ENCODE data around the gene CDK8. TPM values are rescaled to one million over a fixed set of nuclear protein-coding genes. Genes with fewer than 3 reads are reported as not detected.

CDK8 gene
- total RNA-seq, 1 donor from 2014 or later: 11.1 TPM

DNA sequence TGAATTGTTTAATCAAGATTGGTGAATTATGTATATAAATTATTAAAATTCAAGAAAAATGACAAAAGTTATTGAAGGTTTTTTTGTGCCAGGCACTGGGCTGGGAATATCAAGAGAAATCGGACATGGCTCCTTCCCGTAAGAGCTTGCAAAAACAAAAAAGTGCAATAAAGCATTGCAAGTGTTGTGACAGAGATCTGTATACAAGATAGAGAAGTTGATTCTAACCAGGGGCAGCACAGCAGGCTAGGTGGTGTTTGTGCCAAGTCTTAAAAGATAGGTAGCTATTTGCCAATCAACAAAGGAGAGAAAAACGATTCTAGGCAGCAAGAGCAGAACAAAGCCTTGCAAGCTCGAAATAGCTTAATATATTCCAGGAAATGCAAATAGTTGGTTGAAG is 179.8 kb downstream of the CDK8 start:
- Histone ChIP-seq H3K4me1 (peaks cover 2% of the 10 kb centered on the region), H3K9me3 (replicated peaks) (peaks cover 42% of the 10 kb centered on the region), H3K4me3 (no peak overlapping the region), H3K27ac (replicated peaks) (no peak overlapping the region), H3K36me3 (no peaks in the 10 kb centered on the region), H3K27me3 (ENCODE audit: low read depth) (no peaks in the 10 kb centered on the region)
- TF ChIP-seq, protein P1, sequence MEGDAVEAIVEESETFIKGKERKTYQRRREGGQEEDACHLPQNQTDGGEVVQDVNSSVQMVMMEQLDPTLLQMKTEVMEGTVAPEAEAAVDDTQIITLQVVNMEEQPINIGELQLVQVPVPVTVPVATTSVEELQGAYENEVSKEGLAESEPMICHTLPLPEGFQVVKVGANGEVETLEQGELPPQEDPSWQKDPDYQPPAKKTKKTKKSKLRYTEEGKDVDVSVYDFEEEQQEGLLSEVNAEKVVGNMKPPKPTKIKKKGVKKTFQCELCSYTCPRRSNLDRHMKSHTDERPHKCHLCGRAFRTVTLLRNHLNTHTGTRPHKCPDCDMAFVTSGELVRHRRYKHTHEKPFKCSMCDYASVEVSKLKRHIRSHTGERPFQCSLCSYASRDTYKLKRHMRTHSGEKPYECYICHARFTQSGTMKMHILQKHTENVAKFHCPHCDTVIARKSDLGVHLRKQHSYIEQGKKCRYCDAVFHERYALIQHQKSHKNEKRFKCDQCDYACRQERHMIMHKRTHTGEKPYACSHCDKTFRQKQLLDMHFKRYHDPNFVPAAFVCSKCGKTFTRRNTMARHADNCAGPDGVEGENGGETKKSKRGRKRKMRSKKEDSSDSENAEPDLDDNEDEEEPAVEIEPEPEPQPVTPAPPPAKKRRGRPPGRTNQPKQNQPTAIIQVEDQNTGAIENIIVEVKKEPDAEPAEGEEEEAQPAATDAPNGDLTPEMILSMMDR (IDR thresholded peaks at IDR 0.05; ENCODE audit: borderline replicate concordance): no peak
- intact Hi-C loops (cut with micrococcal nuclease): no loop called here
- DNase-seq: no peak

DNA sequence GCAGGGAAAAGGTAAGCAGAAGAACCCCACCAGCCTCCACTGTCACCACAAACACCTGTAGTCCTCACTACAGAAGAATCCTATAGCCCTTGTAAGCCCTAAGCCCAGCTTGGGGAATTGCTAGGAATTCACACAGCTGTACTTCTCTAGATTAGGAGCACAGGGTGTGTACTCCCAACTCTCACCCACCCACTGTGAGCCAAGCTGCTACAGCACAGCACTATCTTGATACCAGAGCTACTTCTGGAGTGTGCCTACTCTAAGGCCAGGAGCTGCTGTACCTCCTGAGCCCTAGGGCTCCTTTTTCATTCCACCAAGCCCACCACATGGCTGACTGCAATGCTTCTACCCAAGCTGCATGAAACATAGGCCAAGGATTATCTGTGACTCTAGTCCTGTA is 181.2 kb downstream of the CDK8 start:
- TF ChIP-seq, protein P1 (IDR thresholded peaks at IDR 0.05; ENCODE audit: borderline replicate concordance): no peak
- no peak for DNase-seq
- H3K27ac ChIP-seq (replicated peaks): no peak overlapping the region

DNA sequence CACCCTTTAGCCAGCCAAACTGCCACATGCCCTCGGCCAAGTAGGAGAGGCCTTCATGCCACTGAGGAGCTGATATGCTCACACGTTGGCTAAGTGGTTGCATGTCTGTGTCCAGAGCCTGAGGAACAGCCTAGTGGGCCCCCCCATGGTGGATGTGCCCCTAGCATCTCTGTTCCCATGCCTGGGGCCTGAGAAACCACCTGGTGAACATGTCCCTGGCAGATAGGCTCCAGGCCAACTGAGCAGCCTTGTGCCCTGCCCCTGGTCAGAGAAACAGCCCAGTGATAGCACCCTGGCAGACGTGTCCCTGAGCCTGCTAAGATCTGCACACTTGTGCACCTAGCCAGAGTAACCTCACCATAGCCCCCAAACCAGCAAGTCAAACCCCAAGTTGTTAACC is 181.7 kb downstream of the CDK8 start:
- DNase-seq: no peak
- intact Hi-C loops (cut with micrococcal nuclease): no loop called here
- Histone ChIP-seq H3K27ac (replicated peaks) (no peak overlapping the region), H3K4me3 (no peak overlapping the region), H3K4me1 (peaks cover 2% of the 10 kb centered on the region), H3K27me3 (ENCODE audit: low read depth) (no peaks in the 10 kb centered on the region), H3K36me3 (no peaks in the 10 kb centered on the region), H3K9me3 (replicated peaks) (peaks cover 54% of the 10 kb centered on the region)
- TF ChIP-seq, protein P1 (IDR thresholded peaks at IDR 0.05; ENCODE audit: borderline replicate concordance): no peak

More for the DNA sequence above, 181.2 kb downstream of the CDK8 start:
- Histone ChIP-seq H3K36me3 (no peaks in the 10 kb centered on the region), H3K4me1 (peaks cover 2% of the 10 kb centered on the region), H3K9me3 (replicated peaks) (peaks cover 54% of the 10 kb centered on the region), H3K27me3 (ENCODE audit: low read depth) (no peaks in the 10 kb centered on the region), H3K4me3 (no peak overlapping the region)
- intact Hi-C loops (cut with micrococcal nuclease): no loop called here

DNA sequence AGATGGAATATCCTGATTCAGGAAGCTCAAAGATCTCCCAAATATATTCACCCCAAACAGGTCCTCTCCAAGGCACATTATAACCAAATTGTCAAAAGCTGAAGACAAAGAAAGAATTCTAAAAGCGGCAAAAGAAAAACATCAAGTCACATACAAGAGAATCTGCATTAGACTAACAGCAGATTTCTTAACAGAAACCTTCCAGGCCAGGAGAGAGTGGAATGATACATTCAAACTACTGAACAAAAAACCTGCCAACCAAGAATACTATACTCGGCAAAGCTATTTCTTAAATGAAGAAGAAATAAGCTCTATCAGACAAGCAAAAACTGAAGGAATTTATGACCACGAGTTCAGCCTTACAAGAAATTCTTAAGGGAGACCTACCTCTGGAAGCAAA is 183.0 kb downstream of the CDK8 start:
- no peaks in the 10 kb centered on the region for H3K36me3 ChIP-seq
- H3K4me1 ChIP-seq: no peaks in the 10 kb centered on the region
- TF ChIP-seq, protein P1 (IDR thresholded peaks at IDR 0.05; ENCODE audit: borderline replicate concordance): no peak
- H3K4me3 ChIP-seq: no peak overlapping the region
- H3K27me3 ChIP-seq (ENCODE audit: low read depth): no peaks in the 10 kb centered on the region
- H3K9me3 ChIP-seq (replicated peaks): peaks cover 54% of the 10 kb centered on the region
- intact Hi-C loops (cut with micrococcal nuclease): no loop called here
- no peak for DNase-seq
- no peak overlapping the region for H3K27ac ChIP-seq (replicated peaks)

DNA sequence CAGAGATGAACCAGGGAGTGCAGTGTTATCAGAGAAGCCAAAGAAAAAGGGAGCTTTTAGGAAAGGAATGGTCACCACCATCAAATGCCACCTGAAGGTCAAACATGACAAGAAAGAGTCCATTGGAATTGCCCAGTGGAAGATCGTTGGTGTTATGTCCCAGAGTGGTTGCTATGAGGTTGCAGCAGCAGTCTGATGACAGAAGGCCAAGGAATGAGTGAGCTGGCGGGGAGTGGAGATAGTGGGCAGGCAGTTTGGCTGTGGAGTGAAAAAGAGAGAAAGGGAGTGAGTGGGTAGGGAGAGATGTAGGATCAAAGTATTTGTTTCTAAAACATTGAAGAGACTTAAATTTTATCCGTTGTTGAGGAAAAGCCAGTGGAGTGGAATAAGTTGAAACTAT is 186.2 kb downstream of the CDK8 start:
- H3K4me3 ChIP-seq: no peak overlapping the region
- H3K4me1 ChIP-seq: no peaks in the 10 kb centered on the region
- no peaks in the 10 kb centered on the region for H3K36me3 ChIP-seq
- H3K27me3 ChIP-seq (ENCODE audit: low read depth): no peaks in the 10 kb centered on the region
- intact Hi-C loops (cut with micrococcal nuclease): no loop called here
- TF ChIP-seq, protein P1 (IDR thresholded peaks at IDR 0.05; ENCODE audit: borderline replicate concordance): no peak
- peaks cover 49% of the 10 kb centered on the region for H3K9me3 ChIP-seq (replicated peaks)
- DNase-seq: no peak
- no peak overlapping the region for H3K27ac ChIP-seq (replicated peaks)

DNA sequence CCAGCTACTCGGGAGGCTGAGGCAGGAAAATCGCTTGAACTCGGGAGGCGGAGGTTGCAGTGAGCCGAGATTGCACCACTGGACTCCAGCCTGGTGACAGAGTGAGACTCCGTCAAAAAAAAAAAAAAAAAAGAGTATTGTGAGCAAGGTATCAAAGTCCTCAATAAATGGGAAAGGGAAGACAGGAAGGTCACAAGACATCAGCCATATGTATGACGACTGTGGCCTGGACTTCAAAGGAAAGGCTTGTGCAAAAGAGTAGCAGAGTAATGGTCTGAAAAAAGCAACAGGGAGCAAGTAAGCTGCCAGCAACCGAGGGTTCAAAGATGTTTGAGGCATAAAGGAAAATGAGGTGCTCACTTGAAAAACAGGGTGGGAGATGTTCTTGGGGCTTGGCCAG is 187.5 kb downstream of the CDK8 start:
- no peak overlapping the region for H3K4me3 ChIP-seq
- no peaks in the 10 kb centered on the region for H3K36me3 ChIP-seq
- H3K27ac ChIP-seq (replicated peaks): no peak overlapping the region
- TF ChIP-seq, protein P1 (IDR thresholded peaks at IDR 0.05; ENCODE audit: borderline replicate concordance): no peak
- H3K4me1 ChIP-seq: no peaks in the 10 kb centered on the region
- no peaks in the 10 kb centered on the region for H3K27me3 ChIP-seq (ENCODE audit: low read depth)
- peaks cover 35% of the 10 kb centered on the region for H3K9me3 ChIP-seq (replicated peaks)
- DNase-seq: no peak
- intact Hi-C loops (cut with micrococcal nuclease): no loop called here

Measured in left ventricle myocardium inferior (tissue), 1 donor.